ENCODE data around the gene ACSL3.

ACSL3 gene

GRCh38 chr2:222884805-222885424 lies 24.1 kb downstream of the ACSL3 start:
- DNase-seq (ENCODE audit: low spot score): no peak
- TF ChIP-seq CTCF (IDR thresholded peaks at IDR 0.05; ENCODE audit: borderline replicate concordance, control extremely low read depth, extremely low read depth, insufficient read depth, missing control alignments): no peak
- in situ Hi-C loops (cut with MboI; ENCODE audit: low sequenced_read_pairs, unreplicated experiment): no loop called here

- no peak for TF ChIP-seq CTCF (IDR thresholded peaks at IDR 0.05; ENCODE audit: borderline replicate concordance, control extremely low read depth, extremely low read depth, insufficient read depth, missing control alignments)
- in situ Hi-C loops (cut with MboI; ENCODE audit: low sequenced_read_pairs, unreplicated experiment): no loop called here
- DNase-seq (ENCODE audit: low spot score): no peak
Observed at GRCh38 chr2:222887124-222887523, 26.3 kb downstream of the ACSL3 start.

GRCh38 chr2:222888716-222889115 lies 27.9 kb downstream of the ACSL3 start:
- in situ Hi-C loops (cut with MboI; ENCODE audit: low sequenced_read_pairs, unreplicated experiment): no loop called here
- DNase-seq (ENCODE audit: low spot score): no peak
- no peak for TF ChIP-seq CTCF (IDR thresholded peaks at IDR 0.05; ENCODE audit: borderline replicate concordance, control extremely low read depth, extremely low read depth, insufficient read depth, missing control alignments)

- TF ChIP-seq CTCF (IDR thresholded peaks at IDR 0.05; ENCODE audit: borderline replicate concordance, control extremely low read depth, extremely low read depth, insufficient read depth, missing control alignments): no peak
- in situ Hi-C loops (cut with MboI; ENCODE audit: low sequenced_read_pairs, unreplicated experiment): no loop called here
- DNase-seq (ENCODE audit: low spot score): no peak
Observed at GRCh38 chr2:222891890-222892289, 31.1 kb downstream of the ACSL3 start.

- in situ Hi-C loops (cut with MboI; ENCODE audit: low sequenced_read_pairs, unreplicated experiment): no loop called here
- TF ChIP-seq CTCF (IDR thresholded peaks at IDR 0.05; ENCODE audit: borderline replicate concordance, control extremely low read depth, extremely low read depth, insufficient read depth, missing control alignments): no peak
- no peak for DNase-seq (ENCODE audit: low spot score)
Observed at GRCh38 chr2:222892321-222892720, 31.5 kb downstream of the ACSL3 start.

GRCh38 chr2:222892761-222893160 lies 31.9 kb downstream of the ACSL3 start:
- TF ChIP-seq CTCF (IDR thresholded peaks at IDR 0.05; ENCODE audit: borderline replicate concordance, control extremely low read depth, extremely low read depth, insufficient read depth, missing control alignments): no peak
- in situ Hi-C loops (cut with MboI; ENCODE audit: low sequenced_read_pairs, unreplicated experiment): no loop called here
- no peak for DNase-seq (ENCODE audit: low spot score)

Measured in GM13976 (cell line).